ENCODE results near the gene CHD9.
"Not testable (repeated sequence)": the region's sequence is repeated elsewhere in the genome, so short reads cannot be mapped to it uniquely, and the experiment has no call there.

CHD9 gene

GRCh38 chr16:53209877-53210276 lies 155.1 kb downstream of the CHD9 start:
- no peak for DNase-seq

DNA sequence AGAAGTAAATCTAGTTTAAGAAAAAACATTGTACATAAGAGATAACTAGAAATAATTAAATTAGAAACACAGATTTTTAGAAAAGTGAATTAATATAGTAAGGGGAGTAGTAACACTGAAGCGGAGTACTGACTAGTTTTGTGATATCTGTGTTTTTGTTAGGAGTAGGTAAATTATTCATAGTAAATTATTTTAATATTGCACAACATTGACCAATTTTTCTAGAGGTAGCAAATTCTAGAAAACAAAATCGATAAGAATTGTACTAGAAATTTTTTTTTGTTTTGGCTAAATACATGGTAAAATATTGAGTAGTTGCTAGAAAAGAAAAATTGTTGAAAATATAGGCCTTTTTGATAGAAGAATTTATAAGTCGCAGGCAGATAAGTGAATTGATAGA lies 156.5 kb downstream of the CHD9 start:
- DNase-seq, result no peak

DNA sequence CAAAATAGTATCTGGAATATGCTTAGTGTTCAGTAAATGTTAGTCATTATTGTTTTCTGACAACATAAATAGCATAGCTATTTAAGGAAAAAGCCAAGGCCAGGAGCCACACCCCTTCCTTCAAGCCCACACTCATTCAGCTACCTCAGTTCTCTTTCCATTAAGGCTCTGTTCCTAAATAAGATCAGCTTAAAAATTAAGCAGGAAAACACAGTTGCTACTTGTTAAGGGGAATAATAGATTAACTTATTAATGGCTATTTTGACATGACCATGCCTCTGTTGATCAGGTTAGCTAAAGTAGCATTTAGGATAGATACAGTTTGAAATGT lies 158.1 kb downstream of the CHD9 start:
- no peak for DNase-seq

DNA sequence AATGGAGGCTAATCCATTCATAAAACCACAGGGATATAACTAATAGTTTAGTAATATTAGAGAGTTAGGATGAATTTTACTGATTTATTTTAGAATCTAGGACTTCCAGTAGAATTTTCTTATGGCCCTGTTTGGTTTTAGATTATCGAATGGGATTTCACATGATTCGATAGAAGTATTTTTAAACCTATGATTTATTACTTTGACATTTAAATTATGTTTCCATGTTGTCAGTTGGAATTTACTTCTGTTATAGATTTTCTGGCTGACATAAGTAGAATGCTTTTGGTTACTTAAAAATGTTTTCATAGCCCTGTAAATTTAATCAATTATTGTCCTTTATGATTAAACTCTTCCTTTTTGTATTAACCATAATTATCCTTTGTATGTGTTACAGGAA lies 158.8 kb downstream of the CHD9 start:
- DNase-seq, result no peak

- DNase-seq, result no peak
Observed at GRCh38 chr16:53216798-53217197, 162.0 kb downstream of the CHD9 start.

- DNase-seq, result no peak
Observed at GRCh38 chr16:53219371-53219770, 164.6 kb downstream of the CHD9 start.

DNA sequence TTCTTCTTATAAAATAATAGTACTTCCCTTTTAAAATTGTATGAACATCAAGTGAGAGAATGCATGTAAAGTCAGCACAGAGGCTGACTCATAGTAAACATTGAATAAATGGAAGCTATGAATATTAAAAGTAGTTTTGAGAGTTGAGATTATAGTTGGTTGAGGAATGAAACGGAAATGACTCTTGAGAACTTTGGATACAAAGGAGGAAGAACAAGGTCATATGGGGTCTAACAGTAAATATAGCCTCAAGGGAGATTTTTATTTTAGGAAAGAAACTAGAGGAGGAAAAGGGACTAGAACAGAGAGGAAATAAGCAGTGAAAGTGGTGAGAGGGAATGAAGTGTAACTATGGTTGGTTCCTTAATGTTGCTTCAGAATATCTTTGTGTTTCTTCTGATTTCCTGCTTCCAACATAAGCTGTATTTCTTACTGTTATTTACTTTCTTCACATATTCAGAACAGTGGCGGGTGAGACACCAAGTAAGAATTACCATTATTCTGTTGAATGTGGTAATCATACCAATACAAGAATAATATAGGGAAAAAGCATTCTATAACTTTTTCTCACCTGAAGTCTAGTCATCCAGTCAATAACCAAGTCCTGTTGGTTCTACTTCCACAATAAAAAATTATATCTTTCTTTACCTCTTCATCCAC lies 165.1 kb downstream of the CHD9 start:
- no peak for DNase-seq

DNA sequence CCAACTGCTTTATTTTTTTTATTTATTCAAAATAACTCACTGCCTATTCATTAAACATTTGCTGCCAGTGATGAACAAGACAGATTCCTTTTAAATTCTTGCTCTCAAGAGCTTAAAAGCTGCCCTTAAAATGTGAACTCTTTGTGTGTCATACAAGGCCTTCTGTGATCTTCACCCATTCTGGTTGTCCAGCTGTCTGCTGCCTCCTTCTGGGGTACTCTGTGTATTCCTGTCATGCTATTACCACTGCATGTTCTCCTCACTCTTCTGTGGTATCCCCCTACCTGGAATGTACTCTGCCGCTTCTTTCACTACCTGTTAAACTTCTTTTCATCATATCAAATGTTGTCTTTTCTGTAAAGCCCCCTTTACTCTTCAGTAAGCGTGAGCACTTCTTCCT lies 165.8 kb downstream of the CHD9 start:
- DNase-seq, result no peak

- DNase-seq, result no peak
Observed at GRCh38 chr16:53224951-53225533, 170.3 kb downstream of the CHD9 start.

- DNase-seq, result no peak
Observed at GRCh38 chr16:53232826-53233529, 178.2 kb downstream of the CHD9 start.

DNA sequence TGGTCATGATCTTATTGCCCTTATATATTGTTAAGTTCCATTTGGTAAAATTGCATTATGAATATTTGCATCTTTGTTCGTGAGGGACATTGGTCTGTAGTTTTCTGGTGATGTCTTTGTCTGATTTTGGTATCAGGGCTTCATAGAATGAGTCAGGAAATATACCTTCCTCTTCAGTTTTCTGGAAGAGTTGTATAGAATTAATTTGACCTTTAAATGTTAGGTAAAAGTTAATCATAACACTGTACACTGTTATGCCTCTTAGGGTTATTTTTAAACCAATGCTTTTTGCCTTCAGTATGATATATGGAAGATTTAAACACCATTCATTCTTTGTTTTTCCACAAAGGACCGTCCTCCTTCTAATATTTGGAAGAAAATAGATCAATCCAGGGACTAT lies 180.0 kb downstream of the CHD9 start:
- no peak for DNase-seq

GRCh38 chr16:53235851-53236250 lies 181.1 kb downstream of the CHD9 start:
- DNase-seq, result no peak

DNA sequence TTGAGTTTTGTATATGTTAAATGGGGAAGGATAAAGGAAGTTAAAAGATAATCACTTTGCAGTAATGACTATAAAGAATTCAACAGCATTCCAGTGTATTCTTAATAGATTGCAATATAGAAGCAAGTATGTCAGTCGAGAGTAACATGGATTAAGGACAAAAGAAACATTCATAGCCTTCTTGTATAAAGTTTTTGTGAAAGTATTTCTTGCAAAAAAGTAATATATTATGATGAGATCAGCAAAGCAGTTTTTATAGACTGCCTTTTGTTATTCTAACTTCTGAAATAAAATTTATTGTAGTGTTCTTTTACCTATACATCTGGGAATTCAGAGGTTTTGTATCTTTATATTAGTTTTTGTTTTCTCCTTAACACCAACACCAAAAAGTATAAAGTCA lies 194.5 kb downstream of the CHD9 start:
- no peak for DNase-seq

DNA sequence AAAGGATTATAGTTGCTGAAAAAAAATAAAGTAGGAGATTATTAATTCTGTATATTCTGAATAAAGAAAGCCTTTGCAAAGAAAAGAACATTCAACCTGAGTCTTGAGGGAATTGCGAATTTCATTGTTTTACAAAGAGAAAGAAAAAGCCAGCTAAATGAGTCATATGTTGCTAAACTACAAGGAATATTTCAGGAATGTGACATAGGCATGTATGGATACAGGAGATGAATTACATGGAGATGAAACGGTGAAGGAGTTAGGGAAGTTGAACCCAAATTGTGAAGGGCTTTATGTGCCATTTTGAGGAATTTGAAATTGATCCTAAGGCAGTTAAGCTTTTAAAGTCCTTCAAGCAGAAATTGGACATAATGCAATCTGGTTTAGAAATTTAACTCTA lies 202.2 kb downstream of the CHD9 start:
- no peak for DNase-seq

DNA sequence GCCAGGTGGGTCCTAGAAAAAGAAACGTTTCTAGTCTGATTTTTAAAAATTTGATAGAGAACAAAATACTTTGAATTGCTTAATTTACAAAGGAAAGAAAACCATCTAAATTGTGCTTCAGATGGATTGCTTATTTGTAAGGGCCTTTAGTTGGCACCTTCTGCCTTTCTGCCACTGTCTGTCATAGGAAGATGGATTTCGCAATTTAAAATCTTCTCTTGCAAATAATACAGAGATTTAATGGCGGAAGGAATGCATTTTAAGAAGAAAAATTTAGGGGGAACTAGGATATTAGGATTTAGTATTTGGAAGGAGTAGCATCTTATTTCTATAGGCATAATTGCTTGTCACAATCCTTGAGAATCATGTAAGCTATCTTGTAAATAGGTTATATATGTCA lies 204.0 kb downstream of the CHD9 start:
- DNase-seq, result no peak

GRCh38 chr16:53261276-53261675 lies 206.5 kb downstream of the CHD9 start:
- no peak for DNase-seq

DNA sequence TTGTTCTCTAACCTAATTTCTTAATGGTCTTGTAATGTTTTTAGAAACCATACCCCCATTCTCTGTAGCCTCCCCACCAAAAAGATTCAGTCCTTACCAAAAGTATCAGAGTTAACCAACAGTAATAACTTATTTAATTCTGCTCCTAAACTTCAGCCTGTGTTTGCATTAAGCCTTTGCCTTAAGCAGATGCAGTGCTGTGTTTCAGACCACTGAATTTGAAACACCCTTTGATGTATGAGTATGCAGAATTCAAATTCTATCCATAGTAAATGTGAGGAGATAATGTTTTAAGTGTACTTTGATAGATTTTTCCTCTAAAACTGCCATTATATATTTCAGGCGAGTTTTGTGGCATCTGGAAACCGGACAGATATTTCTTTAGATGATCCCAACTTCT lies 207.9 kb downstream of the CHD9 start:
- DNase-seq, result no peak

DNA sequence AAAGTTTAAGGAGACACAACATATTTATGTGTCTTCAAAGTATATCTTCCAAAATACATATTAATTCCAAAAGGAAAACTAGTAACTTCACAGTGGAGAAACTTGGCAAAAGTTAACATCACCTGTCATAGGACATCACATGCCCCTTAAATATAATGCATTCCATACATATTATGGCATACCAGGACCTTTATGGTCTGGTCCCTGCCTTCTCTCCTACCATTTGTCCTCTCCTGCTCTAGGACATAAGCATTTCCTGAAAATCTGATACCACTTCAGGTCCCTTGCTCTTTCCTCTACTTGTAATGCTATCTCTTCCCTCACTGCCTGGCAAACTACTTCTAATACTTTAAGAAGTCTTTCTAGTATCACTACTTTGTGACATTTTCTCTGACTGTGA lies 211.4 kb downstream of the CHD9 start:
- DNase-seq, result no peak

DNA sequence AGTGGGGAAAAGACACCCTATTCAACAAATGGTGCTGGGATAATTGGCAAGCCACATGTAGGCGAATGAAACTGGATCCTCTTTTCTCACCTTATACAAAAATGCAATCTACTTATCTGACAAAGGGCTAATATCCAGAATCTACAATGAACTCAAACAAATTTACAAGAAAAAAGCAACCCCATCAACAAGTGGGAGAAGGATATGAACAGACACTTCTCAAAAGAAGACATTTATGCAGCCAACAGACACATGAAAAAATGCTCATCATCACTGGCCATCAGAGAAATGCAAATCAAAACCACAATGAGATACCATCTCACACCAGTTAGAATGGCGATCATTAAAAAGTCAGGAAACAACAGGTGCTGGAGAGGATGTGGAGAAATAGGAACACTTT lies 223.7 kb downstream of the CHD9 start:
- DNase-seq, result not testable (repeated sequence)

DNA sequence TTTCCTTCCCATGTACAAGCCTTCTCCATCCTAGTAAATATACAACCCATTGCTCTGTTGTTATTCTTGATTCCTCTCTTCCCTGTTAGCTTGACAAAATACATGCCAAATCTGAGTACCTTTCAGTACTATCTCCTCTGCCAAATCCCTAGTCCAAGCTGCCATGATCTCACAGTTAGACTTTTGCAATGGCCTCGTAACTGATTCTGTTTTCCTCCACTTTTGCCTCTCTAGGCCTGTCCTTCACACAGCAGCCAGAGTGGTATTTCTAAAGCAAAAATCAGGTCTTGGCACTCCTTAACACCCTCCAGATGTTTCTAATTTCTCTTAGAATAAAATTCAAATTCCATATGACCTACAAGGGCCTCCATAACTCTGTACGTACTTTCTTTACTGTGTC lies 226.5 kb downstream of the CHD9 start:
- no peak for DNase-seq

DNA sequence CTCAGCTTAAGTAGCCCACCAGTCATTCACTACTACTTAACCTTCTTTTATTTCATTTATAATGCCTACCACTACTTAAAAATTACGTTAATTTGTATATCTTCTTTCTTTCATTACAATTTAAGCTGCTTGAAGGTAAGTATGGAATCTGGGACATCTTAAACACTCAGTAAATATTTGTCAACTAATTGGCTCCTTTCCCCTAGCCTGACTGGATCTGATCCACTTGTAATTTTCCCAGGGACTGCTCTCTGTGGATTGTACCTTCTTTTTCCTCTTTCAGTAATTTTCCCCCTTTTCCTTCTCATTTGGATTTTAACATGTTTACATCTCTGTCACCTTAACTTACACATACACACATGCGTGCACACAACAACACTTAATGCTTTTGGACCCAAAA lies 227.1 kb downstream of the CHD9 start:
- DNase-seq, result no peak

- DNase-seq, result no peak
Observed at GRCh38 chr16:53282328-53282727, 227.5 kb downstream of the CHD9 start.

DNA sequence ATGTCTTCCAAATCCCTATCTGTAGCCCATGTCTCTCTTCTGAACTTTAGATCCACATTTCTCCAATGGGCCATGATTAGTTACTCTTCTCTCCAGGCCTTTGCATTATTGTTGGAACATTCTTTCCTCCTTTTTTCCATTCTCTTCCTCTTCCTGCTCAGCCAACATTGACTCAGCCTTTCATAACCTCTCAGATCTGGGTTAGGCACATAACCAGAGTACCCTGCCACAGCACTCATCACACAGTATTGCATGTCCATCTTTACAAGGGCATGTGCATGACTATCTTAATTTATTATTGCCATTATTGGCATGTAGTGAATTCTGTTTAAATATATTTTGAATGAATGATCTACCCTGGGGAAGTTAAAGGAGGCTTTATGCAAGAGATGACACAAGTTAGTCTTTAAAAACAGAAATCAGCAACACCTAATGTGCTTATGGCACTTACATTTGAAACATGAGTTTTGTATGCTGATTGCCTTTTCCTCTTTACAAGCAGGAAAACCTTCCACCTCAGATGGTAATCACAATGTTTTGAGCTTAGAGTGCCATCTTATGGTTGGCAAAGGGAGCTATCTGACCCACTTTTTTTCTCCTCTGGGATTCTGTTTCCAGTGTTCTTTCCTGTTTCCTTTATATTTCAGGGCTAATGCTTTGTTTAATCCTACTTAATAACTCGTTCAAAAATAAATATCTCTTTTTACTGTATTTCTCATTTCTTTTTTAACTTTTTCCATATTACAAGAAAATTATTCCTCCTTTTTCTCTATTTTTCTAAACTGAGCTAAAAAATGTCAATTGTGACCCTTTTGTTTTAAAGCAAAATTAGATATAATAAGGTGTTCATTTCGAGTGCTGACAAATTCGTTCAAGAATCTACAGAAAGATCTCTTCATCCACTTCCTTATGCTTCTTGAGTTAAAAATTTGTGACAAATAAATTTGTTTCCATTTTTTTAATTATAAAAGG lies 228.5 kb downstream of the CHD9 start:
- peak in 1 of 2 experiments; percentile 40 for DNase-seq

DNA sequence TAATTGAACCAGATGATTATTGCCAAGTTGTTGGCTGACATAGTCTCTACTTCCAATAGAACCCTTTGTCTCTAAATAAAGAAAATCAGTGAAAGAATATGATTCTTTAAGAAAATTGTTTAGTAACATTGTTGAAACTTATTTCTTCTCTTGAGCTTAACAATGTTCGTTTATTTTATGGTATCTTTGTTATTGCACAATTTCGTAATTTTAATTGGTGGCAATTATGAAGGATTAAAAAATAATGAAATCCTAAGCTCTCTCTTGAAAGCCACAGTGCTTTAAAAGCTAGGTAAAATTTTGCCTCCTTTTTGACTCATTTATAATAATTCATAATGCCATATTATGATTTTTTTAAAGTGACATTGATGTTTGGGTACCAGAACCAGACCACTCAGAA lies 230.4 kb downstream of the CHD9 start:
- no peak for DNase-seq
